Mucosa of gallbladder (tissue), 1 donor: Measurements from ENCODE around the gene RRAD. TPM values are rescaled to one million over a fixed set of nuclear protein-coding genes. Genes with fewer than 3 reads are reported as not detected.
"Not testable (repeated sequence)": the region's sequence is repeated elsewhere in the genome, so short reads cannot be mapped to it uniquely, and the experiment has no call there.

Experiments
- DNase-seq: peaks from one replicate; pipeline ENCODE4 v3.0.0-alpha.2; 2020; ENCODE audit warnings: low spot score
- total RNA-seq: library from RNA; stranded (reverse); gene quantifications from one replicate; pipeline ENCODE4 v1.2.1, GENCODE V29; 2021
- donor health status: DM: no; HTN: no; CAD: no.

The RRAD gene, protein sequence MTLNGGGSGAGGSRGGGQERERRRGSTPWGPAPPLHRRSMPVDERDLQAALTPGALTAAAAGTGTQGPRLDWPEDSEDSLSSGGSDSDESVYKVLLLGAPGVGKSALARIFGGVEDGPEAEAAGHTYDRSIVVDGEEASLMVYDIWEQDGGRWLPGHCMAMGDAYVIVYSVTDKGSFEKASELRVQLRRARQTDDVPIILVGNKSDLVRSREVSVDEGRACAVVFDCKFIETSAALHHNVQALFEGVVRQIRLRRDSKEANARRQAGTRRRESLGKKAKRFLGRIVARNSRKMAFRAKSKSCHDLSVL
- 9.4 TPM for total RNA-seq

DNA sequence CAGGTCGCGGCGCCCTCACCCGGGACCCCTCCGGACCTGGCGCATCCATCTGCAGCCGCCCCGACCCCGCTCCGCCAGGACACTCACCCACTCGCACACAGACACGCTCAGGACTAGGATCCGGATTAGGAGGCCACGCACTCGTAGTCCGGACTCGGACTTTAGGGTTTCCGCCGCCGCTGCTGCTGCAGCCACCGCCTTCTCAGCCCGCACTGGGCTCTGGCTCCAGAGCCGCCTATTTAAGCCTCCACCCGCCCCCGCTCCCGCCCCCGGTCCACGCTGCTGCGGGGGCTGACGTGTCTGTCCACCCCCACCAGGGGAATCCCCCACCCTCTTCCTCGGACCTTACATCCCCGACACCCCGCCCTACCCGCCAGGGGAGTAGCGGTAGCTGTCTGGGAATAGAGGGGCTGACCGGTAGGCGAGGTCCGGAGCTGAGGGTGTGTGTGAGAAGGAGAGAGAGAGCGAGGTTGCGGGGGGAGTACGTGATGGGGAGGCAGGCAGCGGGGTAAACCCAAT, at the start of gene RRAD:
RRAD (minus strand) TSS at position 214 of the 519 bp plus-strand sequence. CDS start 356 bp downstream, outside the sequence.
- DNase-seq, result no peak

DNA sequence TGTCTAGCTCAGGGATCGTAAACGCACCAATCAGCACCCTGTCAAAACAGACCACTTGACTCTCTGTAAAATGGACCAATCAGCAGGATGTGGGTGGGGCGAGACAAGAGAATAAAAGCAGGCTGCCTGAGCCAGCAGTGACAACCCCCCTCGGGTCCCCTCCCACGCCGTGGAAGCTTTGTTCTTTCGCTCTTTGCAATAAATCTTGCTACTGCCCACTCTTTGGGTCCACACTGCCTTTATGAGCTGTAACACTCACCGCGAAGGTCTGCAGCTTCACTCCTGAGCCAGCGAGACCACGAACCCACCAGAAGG, 49.6 kb upstream of the RRAD start:
- DNase-seq, result not testable (repeated sequence)

DNA sequence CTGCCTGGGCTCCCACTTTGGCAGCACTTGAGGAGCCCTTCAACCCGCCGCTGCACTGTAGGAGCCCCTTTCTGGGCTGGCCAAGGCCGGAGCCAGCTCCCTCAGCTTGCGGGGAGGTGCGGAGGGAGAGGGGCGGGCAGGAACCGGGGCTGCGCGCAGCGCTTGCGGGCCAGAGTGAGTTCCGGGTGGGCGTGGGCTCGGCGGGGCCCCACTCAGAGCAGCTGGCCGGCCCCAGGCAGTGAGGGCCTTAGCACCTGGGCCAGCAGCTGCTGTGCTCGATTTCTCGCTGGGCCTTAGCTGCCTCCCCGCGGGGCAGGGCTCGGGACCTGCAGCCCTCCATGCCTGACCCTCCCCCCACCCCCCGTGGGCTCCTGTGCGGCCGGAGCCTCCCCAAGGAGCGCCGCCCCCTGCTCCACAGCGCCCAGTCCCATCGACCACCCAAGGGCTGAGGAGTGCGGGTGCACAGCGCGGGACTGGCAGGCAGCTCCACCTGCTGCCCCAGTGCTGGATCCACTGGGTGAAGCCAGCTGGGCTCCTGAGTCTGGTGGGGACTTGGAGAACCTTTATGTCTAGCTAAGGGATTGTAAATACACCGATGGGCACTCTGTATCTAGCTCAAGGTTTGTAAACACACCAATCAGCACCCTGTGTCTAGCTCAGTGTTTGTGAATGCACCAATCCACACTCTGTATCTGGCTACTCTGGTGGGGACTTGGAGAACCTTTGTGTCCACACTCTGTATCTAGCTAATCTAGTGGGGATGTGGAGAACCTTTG, 49.0 kb upstream of the RRAD start:
- not testable (repeated sequence) for DNase-seq

DNA sequence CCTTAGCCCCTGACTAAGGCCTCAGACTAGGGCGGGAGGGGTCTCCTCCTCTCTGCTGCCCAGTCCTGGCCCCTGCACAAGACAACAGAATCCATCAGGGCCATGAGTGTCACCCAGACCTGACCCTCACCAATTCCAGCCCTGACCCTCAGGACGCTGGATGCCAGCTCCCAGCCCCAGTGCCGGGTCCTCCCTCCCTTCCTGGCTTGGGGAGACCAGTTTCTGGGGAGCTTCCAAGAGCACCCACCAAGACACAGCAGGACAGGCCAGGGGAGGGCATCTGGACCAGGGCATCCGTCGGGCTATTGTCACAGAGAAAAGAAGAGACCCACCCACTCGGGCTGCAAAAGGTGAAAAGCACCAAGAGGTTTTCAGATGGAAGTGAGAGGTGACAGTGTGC, 48.4 kb upstream of the RRAD start:
- no peak for DNase-seq

DNA sequence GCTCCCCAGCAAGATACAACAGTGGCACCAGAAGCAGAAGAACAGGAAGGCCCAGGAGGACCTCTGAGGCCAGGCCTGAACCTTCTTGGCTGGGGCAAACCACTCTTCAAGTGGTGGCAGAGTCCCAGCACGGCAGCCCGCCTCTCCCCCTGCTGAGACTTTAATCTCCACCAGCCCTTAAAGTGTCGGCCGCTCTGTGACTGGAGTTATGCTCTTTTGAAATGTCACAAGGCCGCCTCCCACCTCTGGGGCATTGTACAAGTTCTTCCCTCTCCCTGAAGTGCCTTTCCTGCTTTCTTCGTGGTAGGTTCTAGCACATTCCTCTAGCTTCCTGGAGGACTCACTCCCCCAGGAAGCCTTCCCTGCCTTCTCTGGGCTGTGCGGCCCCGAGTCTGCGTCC, 47.6 kb upstream of the RRAD start:
- DNase-seq, result no peak

DNA sequence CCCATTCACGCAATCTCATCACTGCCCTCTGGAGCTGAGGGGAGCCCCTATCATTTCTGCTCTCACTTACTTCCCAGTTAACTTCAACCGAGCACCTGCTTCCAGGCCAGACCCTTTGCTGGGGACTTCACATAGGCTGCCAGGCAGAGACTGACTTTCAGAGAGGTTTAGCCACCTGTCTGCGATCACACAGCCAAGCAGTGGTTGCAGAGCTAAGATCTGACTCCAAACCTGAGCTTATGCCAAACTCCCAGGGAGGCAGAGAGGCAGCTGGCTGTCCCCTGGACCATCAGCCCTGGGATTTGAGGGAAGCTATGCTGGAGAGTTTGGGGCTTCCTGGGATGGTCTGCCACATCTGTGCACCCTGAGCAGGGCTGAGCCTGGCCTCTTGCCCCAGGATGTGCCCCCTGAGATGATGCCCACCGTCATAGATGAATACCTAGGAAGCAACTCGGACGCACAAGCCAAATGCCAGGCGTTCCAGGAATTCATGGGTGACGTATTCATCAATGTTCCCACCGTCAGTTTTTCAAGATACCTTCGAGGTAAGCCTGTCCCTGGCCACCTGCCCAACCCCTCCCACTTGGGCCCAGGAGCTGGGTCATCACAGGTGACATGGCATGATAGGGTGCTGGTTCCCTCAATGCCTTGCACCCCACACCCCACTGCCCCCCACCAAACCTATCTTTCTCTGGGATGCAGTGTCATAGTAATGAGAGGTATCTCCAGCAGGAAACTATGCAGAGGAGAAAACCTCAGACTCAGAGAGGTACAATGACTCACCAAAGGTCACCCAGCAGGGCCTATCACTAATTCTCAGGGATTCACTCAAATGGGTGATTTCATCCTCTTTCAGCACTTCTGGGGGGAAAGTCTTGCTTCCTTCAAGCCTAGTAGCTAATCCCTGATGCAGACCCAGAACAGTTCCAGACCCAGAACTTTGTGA, 45.7 kb upstream of the RRAD start:
- DNase-seq, result no peak

DNA sequence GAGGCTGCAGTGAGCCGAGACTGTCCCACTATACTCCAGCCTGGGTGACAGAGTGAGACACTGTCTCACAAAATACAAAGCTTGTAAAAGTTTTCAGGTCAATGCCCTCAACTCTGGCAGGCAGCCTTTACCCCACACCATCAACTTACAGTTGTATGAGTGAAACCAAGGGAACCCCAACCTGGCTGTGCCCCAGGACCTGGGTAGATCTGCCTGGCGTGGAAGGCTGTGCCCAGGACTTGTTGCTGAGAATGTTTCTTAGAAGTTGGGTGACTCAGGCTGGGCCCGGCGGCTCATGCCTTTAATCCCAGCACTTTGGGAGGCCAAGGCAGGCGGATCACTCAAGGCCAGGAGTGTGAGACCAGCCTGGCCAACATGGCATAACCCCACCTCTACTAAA, 43.5 kb upstream of the RRAD start:
- DNase-seq, result no peak

DNA sequence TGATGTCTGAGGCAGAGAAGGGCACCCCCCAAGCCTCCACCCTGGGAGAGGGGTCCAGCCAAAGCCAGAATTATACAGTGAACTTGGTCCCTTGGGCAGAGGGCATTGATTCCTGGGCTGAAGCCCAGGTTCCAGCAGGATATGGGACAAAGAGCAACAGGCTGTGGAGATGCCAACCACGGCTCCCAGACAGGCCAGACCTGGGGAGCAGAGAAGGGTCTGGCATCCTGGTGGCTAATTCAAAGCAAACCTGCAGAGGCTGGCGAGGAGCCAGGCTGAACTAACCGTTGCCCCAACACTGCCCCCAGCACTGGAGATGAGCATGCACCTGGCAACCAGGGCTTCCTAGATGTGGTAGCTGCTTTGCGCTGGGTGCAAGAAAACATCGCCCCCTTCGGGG, 38.7 kb upstream of the RRAD start:
- peak; percentile 58 for DNase-seq

DNA sequence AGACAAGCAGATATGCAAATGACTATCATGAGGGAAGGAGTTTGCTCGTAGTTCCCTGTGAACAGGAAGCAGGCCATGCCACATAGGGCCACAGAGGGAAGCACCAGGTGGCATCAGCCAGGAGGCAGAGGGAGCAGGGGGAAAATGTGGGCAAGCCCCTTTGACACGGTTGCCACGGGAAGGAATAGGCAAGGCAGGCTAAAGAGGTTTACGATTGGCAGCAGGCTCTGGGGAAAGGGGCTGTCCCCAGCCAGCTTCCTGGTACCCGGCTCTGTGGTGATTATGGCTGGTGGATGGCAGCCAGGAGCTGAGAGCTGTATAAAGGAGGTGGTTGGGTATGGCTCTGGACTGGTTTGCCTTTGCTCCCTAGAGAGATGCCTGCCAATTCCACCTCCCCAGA, 36.6 kb upstream of the RRAD start:
- peak; percentile 83 for DNase-seq

DNA sequence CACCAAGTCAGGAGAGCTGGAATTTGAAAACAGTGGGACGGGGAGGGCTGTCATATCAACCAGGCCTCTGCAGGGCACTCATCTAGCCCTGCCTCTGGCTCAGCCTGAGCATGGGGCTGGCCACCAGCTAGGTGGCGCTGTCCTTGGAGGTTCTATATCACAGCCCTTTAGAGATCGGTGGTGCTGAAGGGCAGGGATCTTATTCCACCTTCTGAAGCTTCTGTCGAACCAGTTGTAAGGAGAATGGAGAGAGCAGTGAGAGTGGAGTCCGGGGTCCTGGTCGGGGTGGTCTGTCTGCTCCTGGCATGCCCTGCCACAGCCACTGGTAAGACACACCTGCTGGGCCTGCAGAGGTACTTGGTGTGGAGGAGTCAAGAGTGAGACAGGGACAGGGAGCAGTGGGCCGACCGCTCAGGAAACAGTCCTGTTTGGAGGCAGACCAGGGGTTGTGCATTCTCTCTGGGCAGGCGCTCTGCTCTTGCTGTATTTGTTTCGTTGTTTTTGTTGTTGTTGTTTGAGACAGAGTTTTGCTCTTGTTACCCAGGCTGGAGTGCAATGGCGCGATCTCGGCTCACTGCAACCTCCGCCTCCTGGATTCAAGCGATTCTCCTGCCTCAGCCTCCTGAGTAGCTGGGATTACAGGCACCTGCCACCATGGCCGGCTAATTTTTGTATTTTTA, 35.9 kb upstream of the RRAD start, which contains the start of gene CES3:
CES3 (plus strand) TSS at position 202 of the 680 bp plus-strand sequence; CDS start at position 244, 42 bp downstream.
- no peak for DNase-seq

DNA sequence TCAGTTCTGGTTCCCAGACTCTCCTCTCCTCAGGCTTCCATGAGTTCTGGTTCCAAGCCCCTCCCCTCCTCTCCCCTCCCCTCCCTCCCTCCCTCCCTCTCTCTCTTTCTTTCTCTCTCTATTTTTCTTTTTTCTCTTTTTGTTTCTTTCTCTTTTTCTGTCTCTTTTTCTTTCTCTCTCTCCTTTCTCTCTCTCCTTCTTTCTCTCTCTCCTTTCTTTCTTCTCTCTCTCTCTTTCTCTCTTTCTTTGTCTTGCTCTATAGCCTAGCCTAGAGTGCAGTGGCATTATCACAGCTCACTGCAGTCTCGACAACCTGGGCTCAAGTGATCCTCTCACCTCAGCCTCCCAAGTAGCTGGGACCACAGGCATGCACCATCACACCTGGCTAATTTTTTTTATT, 34.9 kb upstream of the RRAD start:
- no peak for DNase-seq

DNA sequence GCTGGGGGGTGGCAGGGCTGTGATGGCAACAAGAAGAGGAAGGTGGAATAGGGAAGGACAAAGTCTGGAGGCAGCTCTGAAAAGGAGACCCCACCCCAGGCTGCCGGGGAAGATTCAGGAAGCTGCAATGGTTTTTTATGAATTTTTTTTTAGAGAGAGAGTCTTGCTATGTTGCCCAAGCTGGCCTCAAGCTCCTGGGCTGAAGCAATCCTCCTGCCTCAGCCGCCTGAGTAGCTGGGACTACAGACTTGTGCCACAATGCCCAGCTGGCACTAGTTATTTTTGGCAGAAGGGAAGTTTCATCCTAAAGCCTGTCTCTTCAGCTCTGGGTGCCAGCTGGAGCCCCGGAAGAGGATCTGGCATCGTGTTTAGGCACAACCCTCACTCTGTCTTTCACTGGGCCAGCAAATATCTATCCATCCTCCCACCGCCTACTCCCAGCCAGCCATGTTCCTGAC, 34.4 kb upstream of the RRAD start:
- DNase-seq, result no peak

DNA sequence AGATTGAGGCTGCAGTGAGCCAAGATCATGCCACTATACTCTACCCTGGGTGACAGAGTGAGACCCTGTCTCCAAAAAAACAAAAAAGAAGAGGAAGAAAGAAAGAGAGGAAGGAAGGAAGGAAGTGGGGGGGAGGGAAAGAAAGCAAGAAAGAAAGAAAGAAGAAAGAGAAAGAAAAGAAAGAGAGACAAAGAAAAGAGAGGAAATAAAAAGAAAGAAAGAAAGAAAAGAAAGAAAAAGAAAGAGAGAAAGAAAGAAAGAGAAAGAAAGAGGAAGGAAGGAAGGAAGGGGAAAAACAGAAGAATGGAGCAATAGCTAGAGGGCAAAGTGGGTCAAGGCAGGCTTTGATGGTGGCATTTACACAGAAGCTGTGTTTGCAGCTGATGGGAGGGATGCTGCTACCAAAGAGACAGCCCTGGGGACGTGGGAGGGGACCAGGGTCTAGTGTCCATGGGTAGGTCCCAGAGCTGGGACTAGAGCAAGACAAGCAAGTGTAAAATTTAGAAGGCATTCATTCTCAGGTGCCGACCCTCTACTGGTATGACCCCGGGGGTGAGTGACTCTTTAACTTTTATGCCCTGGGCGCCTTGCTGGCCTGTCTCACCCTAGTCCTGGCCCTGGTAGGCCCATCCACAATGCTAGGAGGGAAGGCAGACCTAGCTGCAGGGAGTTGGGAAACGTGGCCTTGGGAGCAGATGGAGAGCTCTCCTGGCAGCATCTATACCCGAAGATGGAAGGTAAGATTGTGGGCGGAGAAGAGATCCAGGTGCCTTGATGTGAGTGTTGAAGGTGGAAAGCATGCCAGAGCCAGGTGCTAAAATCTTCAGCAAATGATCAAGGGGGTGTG, 33.7 kb upstream of the RRAD start:
- DNase-seq, result no peak

DNA sequence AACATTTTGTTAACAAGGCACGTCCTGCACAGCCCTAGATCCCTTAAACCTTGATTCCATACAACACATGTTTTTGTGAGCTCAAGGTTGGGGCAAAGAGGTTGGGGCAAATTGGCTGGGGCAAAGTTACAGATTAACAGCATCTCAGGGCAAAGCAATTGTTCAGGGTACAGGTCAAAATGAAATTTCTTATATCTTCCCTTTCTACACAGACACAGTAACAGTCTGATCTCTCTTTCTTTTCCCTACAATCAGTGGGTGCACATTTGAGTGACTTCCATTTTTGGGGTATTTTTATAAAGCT, 30.8 kb upstream of the RRAD start:
- DNase-seq, result not testable (repeated sequence)

DNA sequence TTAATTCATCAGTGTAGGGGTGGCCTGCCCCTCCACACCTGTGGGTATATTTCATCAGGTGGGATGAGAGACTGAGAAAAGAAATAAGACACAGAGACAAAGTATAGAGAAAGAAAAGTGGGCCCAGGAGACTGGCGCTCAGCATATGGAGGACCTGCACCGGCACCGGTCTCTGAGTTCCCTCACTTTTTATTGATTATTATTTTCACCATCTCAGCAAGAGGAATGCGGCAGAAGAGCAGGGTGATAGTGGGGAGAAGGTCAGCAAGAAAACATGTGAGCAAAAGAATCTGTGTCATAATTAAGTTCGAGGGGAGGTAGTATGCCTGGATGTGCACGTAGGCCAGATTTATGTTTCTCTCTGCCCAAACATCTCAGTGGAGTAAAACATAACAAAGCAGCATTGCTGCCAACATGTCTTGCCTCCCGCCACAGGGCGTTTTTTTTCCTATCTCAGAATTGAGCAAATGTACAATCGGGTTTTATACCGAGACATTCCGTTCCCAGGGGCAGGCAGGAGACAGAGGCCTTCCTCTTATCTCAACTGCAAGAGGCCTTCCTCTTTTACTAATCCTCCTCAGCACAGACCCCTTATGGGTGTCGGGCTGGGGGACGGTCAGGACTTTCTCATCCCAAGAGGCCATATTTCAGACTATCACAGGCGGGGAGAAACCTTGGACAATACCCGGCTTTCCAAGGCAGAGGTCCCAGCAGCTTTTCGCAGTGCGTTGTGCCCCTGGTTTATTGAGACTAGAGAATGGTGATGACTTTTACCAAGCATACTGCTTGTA, 30.2 kb upstream of the RRAD start:
- not testable (repeated sequence) for DNase-seq

DNA sequence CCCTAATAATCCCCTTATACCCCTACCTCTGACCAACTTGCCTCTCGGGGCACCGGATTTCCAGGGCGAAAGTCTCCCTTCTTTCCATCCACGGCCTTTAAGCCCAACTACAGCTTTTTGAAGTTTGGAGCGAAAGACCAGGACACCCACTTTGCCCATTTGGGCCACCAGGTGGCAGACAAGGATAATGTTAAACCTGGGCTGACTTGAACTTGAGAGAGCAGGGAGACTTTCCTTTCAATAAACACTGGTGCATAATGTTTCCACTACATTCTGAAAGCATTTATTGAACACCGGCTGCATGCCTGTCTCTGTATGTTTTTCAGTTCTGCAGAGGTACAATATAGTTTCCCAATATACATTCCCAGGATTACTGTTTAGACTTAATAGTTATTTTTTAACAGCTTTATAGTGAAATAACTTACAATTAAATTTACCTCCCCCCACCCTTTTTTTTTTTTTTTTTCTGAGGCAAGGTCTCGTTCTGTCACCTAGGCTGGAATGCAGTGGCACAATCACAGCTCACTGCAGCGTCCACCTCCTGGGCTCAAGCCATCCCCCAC, 28.8 kb upstream of the RRAD start:
- peak; percentile 84 for DNase-seq

DNA sequence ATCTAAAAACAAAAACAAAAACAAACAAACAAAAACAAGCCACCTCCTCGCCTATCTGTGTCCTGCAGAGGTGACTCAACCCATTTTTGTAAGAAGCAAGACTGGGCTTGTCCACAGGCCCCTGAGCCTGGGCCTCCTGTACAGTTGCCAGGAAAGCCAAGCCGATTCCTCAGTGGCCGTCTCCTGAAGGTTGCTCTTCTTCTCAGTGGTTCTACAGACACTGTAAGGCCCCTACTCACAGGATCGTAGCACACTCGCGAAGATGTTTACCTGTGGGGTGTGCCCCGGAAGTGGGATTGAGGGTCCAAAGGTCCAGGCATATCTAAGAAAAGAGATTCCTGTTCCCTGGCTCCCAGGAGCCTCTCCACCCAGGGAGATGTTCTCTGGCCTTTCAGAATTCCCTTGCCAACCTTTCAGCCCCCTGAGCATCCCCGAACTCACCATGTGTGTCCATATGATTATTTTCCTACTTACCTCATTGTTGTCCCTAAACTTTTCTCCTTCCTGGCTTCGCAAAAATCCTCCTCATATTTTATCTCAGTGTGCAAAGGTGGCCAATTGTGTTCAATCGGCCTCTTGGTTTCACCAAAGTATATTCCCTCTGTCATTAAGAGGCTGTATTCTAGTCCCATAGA, 28.2 kb upstream of the RRAD start:
- DNase-seq, result no peak

DNA sequence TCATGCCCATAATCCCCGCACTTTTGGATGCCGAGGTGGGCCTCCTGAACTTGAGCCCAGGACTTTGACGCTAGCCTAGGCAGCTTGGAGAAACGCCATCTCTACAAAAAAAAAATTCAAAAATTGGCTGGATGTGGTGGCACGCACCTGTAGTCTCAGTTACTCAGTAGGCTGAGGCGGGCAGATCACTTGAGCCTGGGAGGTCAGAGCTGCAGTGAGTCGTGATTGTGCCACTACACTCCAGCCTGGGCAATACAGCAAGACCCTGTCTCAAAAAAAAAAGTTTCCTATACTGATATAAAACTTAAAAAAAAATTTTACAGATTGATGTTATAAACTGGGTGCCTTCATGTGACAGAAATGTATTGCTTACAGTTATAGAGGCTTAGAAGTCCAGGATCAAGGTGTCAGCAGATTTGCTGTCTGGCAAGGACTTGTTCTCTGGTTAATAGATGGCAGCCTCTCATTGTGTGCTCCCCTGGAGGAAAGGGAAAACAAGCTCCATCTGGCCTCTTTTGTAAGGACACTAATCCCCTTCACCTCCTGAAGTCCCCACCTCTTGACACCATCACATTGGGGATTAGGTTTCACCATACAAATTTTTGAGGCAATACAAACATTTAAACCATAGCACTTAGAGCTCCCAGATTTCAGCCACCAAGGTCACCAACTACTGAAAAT, 27.2 kb upstream of the RRAD start:
- no peak for DNase-seq
